DOHH2 (cell line): ENCODE data around the gene IL27RA.

Experiments
- EZH2phosphoT487 ChIP-seq: fragments of 200-600 bp; sonication (generic); IDR thresholded peaks from 2 replicates; pipeline ENCODE4 v1.6.1; 2017; ENCODE audit warnings: borderline replicate concordance, mild to moderate bottlenecking, antibody characterized with exemption, low read length, moderate library complexity, mixed read lengths
- TF ChIP-seq, protein P1 (sequence below): fragments of 200-600 bp; sonication (generic); IDR thresholded peaks from one replicate; pipeline ENCODE4 v1.5.1; 2014; ENCODE audit warnings: antibody characterized with exemption, mild to moderate bottlenecking, low read depth, low read length; ENCODE audit not compliant: poor library complexity, severe bottlenecking

DNA sequence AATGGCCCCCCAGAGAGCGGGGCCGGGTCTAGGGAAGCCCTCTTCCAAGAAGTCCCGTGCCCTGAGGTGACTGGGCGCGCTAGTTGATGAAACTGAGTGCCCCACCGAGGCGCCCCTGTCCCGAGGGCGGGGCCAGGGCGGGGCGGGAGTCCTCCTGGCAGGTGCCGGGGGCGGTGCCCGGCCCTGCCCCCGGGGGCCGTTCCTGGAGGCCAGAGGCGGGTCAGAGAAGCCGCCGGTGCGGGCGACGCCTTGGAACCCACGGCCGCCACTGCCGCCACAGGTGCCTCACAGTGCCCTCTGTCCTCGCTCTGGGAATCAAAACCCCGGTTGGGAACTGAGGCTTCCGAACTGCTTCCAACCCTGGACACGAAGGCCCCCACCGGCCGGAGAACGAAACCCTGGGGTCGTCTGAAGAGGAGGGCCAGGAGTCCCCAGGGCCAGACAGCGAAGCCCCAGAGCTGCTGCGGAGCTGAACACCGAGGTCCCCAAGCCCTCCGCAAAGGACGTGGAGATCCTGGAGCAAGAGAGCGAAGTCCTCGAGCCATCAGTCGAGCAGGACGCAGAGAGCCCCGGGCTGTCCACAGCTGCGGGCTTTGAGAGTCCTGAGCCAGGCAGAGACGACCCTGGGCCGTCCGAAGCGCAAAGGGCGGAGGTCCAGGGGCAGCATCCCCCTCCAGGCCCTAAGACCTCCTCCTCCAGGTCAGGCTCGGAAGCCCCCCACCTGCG is 41.1 kb downstream of the IL27RA start, which contains the start of gene MISP3:
- TF ChIP-seq, protein P1, sequence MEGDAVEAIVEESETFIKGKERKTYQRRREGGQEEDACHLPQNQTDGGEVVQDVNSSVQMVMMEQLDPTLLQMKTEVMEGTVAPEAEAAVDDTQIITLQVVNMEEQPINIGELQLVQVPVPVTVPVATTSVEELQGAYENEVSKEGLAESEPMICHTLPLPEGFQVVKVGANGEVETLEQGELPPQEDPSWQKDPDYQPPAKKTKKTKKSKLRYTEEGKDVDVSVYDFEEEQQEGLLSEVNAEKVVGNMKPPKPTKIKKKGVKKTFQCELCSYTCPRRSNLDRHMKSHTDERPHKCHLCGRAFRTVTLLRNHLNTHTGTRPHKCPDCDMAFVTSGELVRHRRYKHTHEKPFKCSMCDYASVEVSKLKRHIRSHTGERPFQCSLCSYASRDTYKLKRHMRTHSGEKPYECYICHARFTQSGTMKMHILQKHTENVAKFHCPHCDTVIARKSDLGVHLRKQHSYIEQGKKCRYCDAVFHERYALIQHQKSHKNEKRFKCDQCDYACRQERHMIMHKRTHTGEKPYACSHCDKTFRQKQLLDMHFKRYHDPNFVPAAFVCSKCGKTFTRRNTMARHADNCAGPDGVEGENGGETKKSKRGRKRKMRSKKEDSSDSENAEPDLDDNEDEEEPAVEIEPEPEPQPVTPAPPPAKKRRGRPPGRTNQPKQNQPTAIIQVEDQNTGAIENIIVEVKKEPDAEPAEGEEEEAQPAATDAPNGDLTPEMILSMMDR, result no peak
- TF ChIP-seq EZH2phosphoT487, result no peak
